PC-9 (cell line): ENCODE data around the gene MYBBP1A.
"Not testable (repeated sequence)": the region's sequence is repeated elsewhere in the genome, so short reads cannot be mapped to it uniquely, and the experiment has no call there.

Source experiments
- CTCF ChIP-seq: fragments of 200-600 bp; sonication (generic); conservative IDR thresholded peaks from 2 replicates; pipeline ENCODE4 v1.6.1; 2017; ENCODE audit warnings: mixed run types, antibody characterized with exemption, mild to moderate bottlenecking, moderate library complexity
- EZH2 ChIP-seq: fragments of 200-600 bp; sonication (generic); IDR thresholded peaks from 2 replicates; pipeline ENCODE4 v1.8.0; 2017; ENCODE audit warnings: antibody characterized with exemption, low read depth

GRCh38 chr17:4590042-4590441 is 34.9 kb upstream of the MYBBP1A start:
- TF ChIP-seq CTCF, EZH2: not testable (repeated sequence)
